ENCODE measurements around the gene TRMT61B.

TRMT61B gene

GRCh38 chr2:28810384-28811285 is 59.5 kb downstream of the TRMT61B start, which contains the start of gene SPDYA:
SPDYA (plus strand) TSS chr2:28810834; CDS start chr2:28816015, 5,181 bp downstream.
- no peak for TF ChIP-seq CTCF (IDR thresholded peaks at IDR 0.05)
- peaks cover 34% of the 10 kb centered on the region for H3K36me3 Mint-ChIP-seq (ENCODE audit: low read depth)
- no peak within 1 kb of the TSS for H3K27ac Mint-ChIP-seq
- peak within 1 kb of the TSS; percentile 72 for H3K4me3 Mint-ChIP-seq
- DNase-seq = peak; percentile 81
- peaks cover 9% of the 10 kb centered on the region for H3K9me3 Mint-ChIP-seq
- no peaks in the 10 kb centered on the region for H3K4me1 Mint-ChIP-seq
- H3K27me3 Mint-ChIP-seq (ENCODE audit: low read depth, poor library complexity) = peaks cover 43% of the 10 kb centered on the region

- no peak overlapping the region for H3K27ac Mint-ChIP-seq
- no peaks in the 10 kb centered on the region for H3K4me1 Mint-ChIP-seq
- peaks cover 9% of the 10 kb centered on the region for H3K9me3 Mint-ChIP-seq
- peak overlapping the region; percentile 72 for H3K4me3 Mint-ChIP-seq
- H3K36me3 Mint-ChIP-seq (ENCODE audit: low read depth) = peaks cover 42% of the 10 kb centered on the region
- no peak for DNase-seq
- peaks cover 39% of the 10 kb centered on the region for H3K27me3 Mint-ChIP-seq (ENCODE audit: low read depth, poor library complexity)
- TF ChIP-seq CTCF (IDR thresholded peaks at IDR 0.05) = no peak
These were observed 60.2 kb downstream of the TRMT61B start for GRCh38 chr2:28809927-28810326.

GRCh38 chr2:28802975-28803429 is 67.1 kb downstream of the TRMT61B start:
- Mint-ChIP-seq H3K4me1 (no peaks in the 10 kb centered on the region), H3K36me3 (ENCODE audit: low read depth) (peaks cover 87% of the 10 kb centered on the region), H3K27me3 (ENCODE audit: low read depth, poor library complexity) (no peaks in the 10 kb centered on the region), H3K27ac (peak overlapping the region; percentile 73), H3K9me3 (no peaks in the 10 kb centered on the region), H3K4me3 (no peak overlapping the region)
- TF ChIP-seq CTCF (IDR thresholded peaks at IDR 0.05) = no peak
- no peak for DNase-seq

GRCh38 chr2:28801726-28802125 is 68.4 kb downstream of the TRMT61B start:
- H3K4me1 Mint-ChIP-seq = no peaks in the 10 kb centered on the region
- H3K27me3 Mint-ChIP-seq (ENCODE audit: low read depth, poor library complexity) = no peaks in the 10 kb centered on the region
- no peak overlapping the region for H3K27ac Mint-ChIP-seq
- no peak for TF ChIP-seq CTCF (IDR thresholded peaks at IDR 0.05)
- H3K4me3 Mint-ChIP-seq = no peak overlapping the region
- H3K36me3 Mint-ChIP-seq (ENCODE audit: low read depth) = peaks cover 91% of the 10 kb centered on the region
- DNase-seq = no peak
- H3K9me3 Mint-ChIP-seq = peaks cover 9% of the 10 kb centered on the region

All from nephron progenitor cell (in vitro differentiated cells).